Activated CD8-positive, alpha-beta T cell treated with anti-CD3 and anti-CD28 coated beads for 36 hours (primary cell): ENCODE data around the gene HSD17B1. TPM values are rescaled to one million over a fixed set of nuclear protein-coding genes. Genes with fewer than 3 reads are reported as not detected.

ENCODE experiments used
- ATAC-seq: fragments of 200-7000 bp; cut with Tn5 transposase; one replicate; pipeline ENCODE4 v1.10.0; 2021; ENCODE audit warnings: mild to moderate bottlenecking, moderate library complexity
- CTCF ChIA-PET: fragments of 350-600 bp; sonication (Branson Sonifier 250); formaldehyde crosslinking; loops from one replicate; lab custom pipeline; 2021; ENCODE audit warnings: antibody characterized with exemption; lab: Charles Lee
- POLR2A ChIA-PET: fragments of 350-600 bp; sonication (Branson Sonifier 250); formaldehyde crosslinking; loops from one replicate; lab custom pipeline; 2021; ENCODE audit warnings: antibody characterized with exemption; lab: Charles Lee
- DNase-seq: peaks from one replicate; pipeline ENCODE4 v3.0.0-alpha.2; 2020
- H3K27ac Mint-ChIP-seq: one replicate; pipeline ENCODE4 v1.8.0; 2021; ENCODE audit warnings: mild to moderate bottlenecking, mixed read lengths
- H3K27me3 Mint-ChIP-seq: one replicate; pipeline ENCODE4 v1.8.0; 2021; ENCODE audit warnings: mixed read lengths
- H3K36me3 Mint-ChIP-seq: one replicate; pipeline ENCODE4 v1.8.0; 2021; ENCODE audit warnings: low read depth, mixed read lengths
- H3K4me1 Mint-ChIP-seq: one replicate; pipeline ENCODE4 v1.8.0; 2021; ENCODE audit warnings: low read depth, mixed read lengths
- H3K4me3 Mint-ChIP-seq: one replicate; pipeline ENCODE4 v1.8.0; 2021; ENCODE audit warnings: mild to moderate bottlenecking, moderate library complexity, mixed read lengths
- H3K9me3 Mint-ChIP-seq: one replicate; pipeline ENCODE4 v1.8.0; 2021; ENCODE audit warnings: mixed read lengths
- CTCF ChIP-seq: fragments of 200-600 bp; IDR thresholded peaks from one replicate; pipeline ENCODE4 v1.8.0; 2022; ENCODE audit warnings: antibody characterized with exemption, mild to moderate bottlenecking
- intact Hi-C: fragments of 100-400 bp; cut with micrococcal nuclease; formaldehyde crosslinking; loops from one replicate; pipeline ENCODE4 v1.10.0; 2022
- total RNA-seq, 2 experiments: library from RNA; stranded (reverse); gene quantifications; one replicate each; pipeline ENCODE4 v1.2.3, GENCODE V29; 2021

The HSD17B1 gene
- total RNA-seq, 2 experiments from 2014 or later = 0.43 to 0.49 TPM

- intact Hi-C loops = no loop called here
- no peak for DNase-seq
Measured at GRCh38 chr17:42590886-42591285, 38.2 kb downstream of the HSD17B1 start.

GRCh38 chr17:42591411-42591810, 38.7 kb downstream of the HSD17B1 start:
- H3K9me3 Mint-ChIP-seq = no peaks in the 10 kb centered on the region
- intact Hi-C loops = no loop called here
- H3K27ac Mint-ChIP-seq = no peak overlapping the region
- ATAC-seq (no peak), DNase-seq (no peak)
- POLR2A ChIA-PET = interaction anchor here (1.4 to 1.9 kb wide), 2 partner anchors 13 to 37 kb away, joined by 4 to 7 read pairs; partner anchors contain the start of gene PSMC3IP
- peaks cover 4% of the 10 kb centered on the region for H3K4me1 Mint-ChIP-seq
- no peak overlapping the region for H3K4me3 Mint-ChIP-seq
- CTCF ChIA-PET = interaction anchor here (0.9 to 3.6 kb wide), 2 partner anchors 9 to 13 kb away, joined by 3 to 22 read pairs; partner anchors contain the start of gene PSMC3IP
- TF ChIP-seq CTCF = no peak
- H3K36me3 Mint-ChIP-seq = peaks cover 15% of the 10 kb centered on the region
- no peaks in the 10 kb centered on the region for H3K27me3 Mint-ChIP-seq

More at GRCh38 chr17:42590886-42591285, 38.2 kb downstream of the HSD17B1 start:
- H3K36me3 Mint-ChIP-seq = peaks cover 15% of the 10 kb centered on the region
- POLR2A ChIA-PET = interaction anchor here (1.2 to 1.9 kb wide), 2 partner anchors 13 to 19 kb away, joined by 3 to 7 read pairs; partner anchors contain the start of genes PSMC3IP, RETREG3 and TUBG1
- H3K4me3 Mint-ChIP-seq = no peak overlapping the region
- no peaks in the 10 kb centered on the region for H3K9me3 Mint-ChIP-seq
- peak overlapping the region; percentile 27 for H3K27ac Mint-ChIP-seq
- no peaks in the 10 kb centered on the region for H3K27me3 Mint-ChIP-seq
- peaks cover 2% of the 10 kb centered on the region for H3K4me1 Mint-ChIP-seq
- ATAC-seq = no peak
- no peak for TF ChIP-seq CTCF
- CTCF ChIA-PET = interaction anchor here (0.9 to 4.8 kb wide), 3 partner anchors 10 to 13 kb away, joined by 3 to 47 read pairs (median 22); partner anchors contain the start of gene PSMC3IP

GRCh38 chr17:42596386-42596785, 43.7 kb downstream of the HSD17B1 start:
- Mint-ChIP-seq H3K4me1 (peaks cover 18% of the 10 kb centered on the region), H3K4me3 (no peak overlapping the region), H3K27me3 (no peaks in the 10 kb centered on the region), H3K9me3 (no peaks in the 10 kb centered on the region), H3K27ac (peak overlapping the region; percentile 53), H3K36me3 (peaks cover 6% of the 10 kb centered on the region)
- no peak for ATAC-seq
- ChIA-PET CTCF (no interaction called here), POLR2A (interaction anchor here (1.1 kb wide), 1 partner anchor 19 kb away, joined by 4 read pairs; the partner anchor contains the start of gene PSMC3IP)
- intact Hi-C loops = no loop called here
- TF ChIP-seq CTCF = no peak
- DNase-seq = no peak

GRCh38 chr17:42598905-42599304, 46.2 kb downstream of the HSD17B1 start:
- TF ChIP-seq CTCF = no peak
- Mint-ChIP-seq H3K4me1 (peaks cover 25% of the 10 kb centered on the region), H3K9me3 (no peaks in the 10 kb centered on the region), H3K27me3 (no peaks in the 10 kb centered on the region), H3K4me3 (no peak overlapping the region), H3K36me3 (peaks cover 9% of the 10 kb centered on the region), H3K27ac (no peak overlapping the region)
- DNase-seq (no peak), ATAC-seq (no peak)
- POLR2A ChIA-PET = interaction anchor here (1.0 to 1.7 kb wide), 2 partner anchors 9 to 22 kb away, joined by 4 to 9 read pairs; no protein-coding TSS in a partner anchor
- intact Hi-C loops = no loop called here
- CTCF ChIA-PET = interaction anchor here (2.1 to 6.1 kb wide), 3 partner anchors 9 to 165 kb away, joined by 6 to 46 read pairs (median 7); partner anchors contain the start of gene PSMC3IP

- no peaks in the 10 kb centered on the region for H3K9me3 Mint-ChIP-seq
- H3K4me1 Mint-ChIP-seq = peaks cover 53% of the 10 kb centered on the region
- H3K4me3 Mint-ChIP-seq = no peak overlapping the region
- no peaks in the 10 kb centered on the region for H3K27me3 Mint-ChIP-seq
- POLR2A ChIA-PET = no interaction called here
- H3K27ac Mint-ChIP-seq = peak overlapping the region; percentile 16
- ATAC-seq (no peak), DNase-seq (no peak)
- CTCF ChIA-PET = interaction anchor here (6.1 kb wide), 1 partner anchor 25 kb away, joined by 46 read pairs; the partner anchor contains the start of gene PSMC3IP
- peaks cover 7% of the 10 kb centered on the region for H3K36me3 Mint-ChIP-seq
- no peak for TF ChIP-seq CTCF
- intact Hi-C loops = no loop called here
Measured at GRCh38 chr17:42603318-42603717, 50.6 kb downstream of the HSD17B1 start.
